Temporal lobe (tissue), 2 donors: Measurements from ENCODE around the gene IRAK1. TPM values are rescaled to one million over a fixed set of nuclear protein-coding genes. Genes with fewer than 3 reads are reported as not detected.

Experiments used
- small RNA-seq: library from RNA; depleted of rRNA; stranded (forward); fragments of <200 nt; gene quantifications from one replicate; pipeline ENCODE3, GENCODE V24; 2014; ENCODE audit warnings: low replicate concordance
- total RNA-seq: library from RNA; depleted of rRNA; stranded (reverse); fragments of >200 nt; gene quantifications from one replicate; pipeline ENCODE4 v1.2.3, GENCODE V29; 2014

The IRAK1 gene
- total RNA-seq, 1 donor from 2014 or later: 10.6 TPM

Small RNA genes lying within 50 kb of the gene (small RNA-seq; reads per million reads assigned to genes)
- gene MIR3202-1: not detected

Other genes with a start within 250 kb of the IRAK1 start
- gene SRPK3, start 238.9 kb downstream of the IRAK1 start, total RNA-seq: 0.25 TPM
- gene IDH3G, start 225.5 kb downstream of the IRAK1 start, total RNA-seq: 52.1 TPM
- gene SSR4, start 225.2 kb downstream of the IRAK1 start, total RNA-seq: 50.2 TPM
- 141 TPM for gene PDZD4, start 189.4 kb downstream of the IRAK1 start, total RNA-seq
- gene L1CAM, start 133.7 kb downstream of the IRAK1 start, total RNA-seq: 132 TPM
- not detected for gene AVPR2, start 115.2 kb downstream of the IRAK1 start, total RNA-seq
- gene ARHGAP4, start 93.6 kb downstream of the IRAK1 start, total RNA-seq: 3.2 TPM
- 18.7 TPM for gene NAA10, start 84.9 kb downstream of the IRAK1 start, total RNA-seq
- 1.5 TPM for gene RENBP, start 75.3 kb downstream of the IRAK1 start, total RNA-seq
- 20.4 TPM for gene HCFC1, start 48.1 kb downstream of the IRAK1 start, total RNA-seq
- 1.7 TPM for gene TMEM187, start 47.1 kb downstream of the IRAK1 start, total RNA-seq
- 28.8 TPM for gene MECP2, start 77.8 kb upstream of the IRAK1 start, total RNA-seq
- not detected for gene OPN1LW, start 124.3 kb upstream of the IRAK1 start, total RNA-seq
- gene OPN1MW, start 162.7 kb upstream of the IRAK1 start, total RNA-seq: not detected
- gene OPN1MW2, start 199.9 kb upstream of the IRAK1 start, total RNA-seq: not detected
- not detected for gene OPN1MW3, start 237.7 kb upstream of the IRAK1 start, total RNA-seq